Measurements from ENCODE around the gene PRKN. TPM values are rescaled to one million over a fixed set of nuclear protein-coding genes. Genes with fewer than 3 reads are reported as not detected.

The PRKN gene
- total RNA-seq, 1 donor from 2014 or later = 5.1 TPM

DNA sequence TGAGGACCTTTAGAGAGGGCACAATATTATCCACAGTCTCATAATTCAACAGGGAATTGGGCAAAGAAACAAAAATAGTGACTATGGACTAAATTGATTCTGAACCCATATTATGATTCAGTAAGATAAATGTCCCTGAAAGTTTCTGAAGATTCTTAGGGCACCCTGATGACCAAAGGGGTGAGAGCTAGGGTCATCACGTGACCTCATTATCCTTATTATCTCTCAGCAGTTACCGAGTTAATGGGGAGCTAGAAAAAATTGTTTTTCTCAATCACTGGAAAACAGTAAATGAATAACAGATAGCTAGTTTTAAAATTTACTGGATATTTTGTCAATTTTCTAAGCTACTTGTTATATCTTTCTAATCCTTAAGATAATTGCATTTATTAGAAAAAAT is 639.5 kb downstream of the PRKN start:
- H3K9me3 Mint-ChIP-seq (ENCODE audit: unreplicated experiment) = no peaks in the 10 kb centered on the region
- TF ChIP-seq, protein P1, sequence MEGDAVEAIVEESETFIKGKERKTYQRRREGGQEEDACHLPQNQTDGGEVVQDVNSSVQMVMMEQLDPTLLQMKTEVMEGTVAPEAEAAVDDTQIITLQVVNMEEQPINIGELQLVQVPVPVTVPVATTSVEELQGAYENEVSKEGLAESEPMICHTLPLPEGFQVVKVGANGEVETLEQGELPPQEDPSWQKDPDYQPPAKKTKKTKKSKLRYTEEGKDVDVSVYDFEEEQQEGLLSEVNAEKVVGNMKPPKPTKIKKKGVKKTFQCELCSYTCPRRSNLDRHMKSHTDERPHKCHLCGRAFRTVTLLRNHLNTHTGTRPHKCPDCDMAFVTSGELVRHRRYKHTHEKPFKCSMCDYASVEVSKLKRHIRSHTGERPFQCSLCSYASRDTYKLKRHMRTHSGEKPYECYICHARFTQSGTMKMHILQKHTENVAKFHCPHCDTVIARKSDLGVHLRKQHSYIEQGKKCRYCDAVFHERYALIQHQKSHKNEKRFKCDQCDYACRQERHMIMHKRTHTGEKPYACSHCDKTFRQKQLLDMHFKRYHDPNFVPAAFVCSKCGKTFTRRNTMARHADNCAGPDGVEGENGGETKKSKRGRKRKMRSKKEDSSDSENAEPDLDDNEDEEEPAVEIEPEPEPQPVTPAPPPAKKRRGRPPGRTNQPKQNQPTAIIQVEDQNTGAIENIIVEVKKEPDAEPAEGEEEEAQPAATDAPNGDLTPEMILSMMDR (IDR thresholded peaks at IDR 0.05; ENCODE audit: unreplicated experiment) = no peak
- no peak for DNase-seq (ENCODE audit: low spot score)
- H3K4me1 Mint-ChIP-seq (ENCODE audit: unreplicated experiment) = peaks cover 5% of the 10 kb centered on the region
- no peaks in the 10 kb centered on the region for H3K36me3 Mint-ChIP-seq (ENCODE audit: low read depth, unreplicated experiment)
- no peak overlapping the region for H3K27ac Mint-ChIP-seq (ENCODE audit: unreplicated experiment)
- H3K4me3 Mint-ChIP-seq (ENCODE audit: unreplicated experiment) = no peak overlapping the region
- H3K27me3 Mint-ChIP-seq (ENCODE audit: unreplicated experiment) = peaks cover 3% of the 10 kb centered on the region

DNA sequence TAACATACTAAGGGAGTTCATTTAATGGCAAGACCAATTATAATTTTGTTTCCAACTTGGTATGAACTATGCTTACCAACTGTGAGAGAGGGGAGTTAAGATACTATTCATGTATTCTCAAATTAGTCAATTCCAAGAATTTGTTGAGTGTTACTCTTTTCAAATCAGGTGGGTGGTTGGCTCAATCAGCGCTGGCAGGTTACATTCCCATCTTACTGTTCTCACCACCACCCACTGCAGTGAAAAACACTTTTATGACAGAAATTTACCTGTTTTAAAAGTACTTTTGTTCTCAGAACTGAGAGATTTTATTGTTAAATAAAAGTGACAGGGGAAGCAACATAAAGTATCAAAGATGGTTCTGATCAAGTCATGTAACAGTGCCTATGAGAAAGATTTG is 642.0 kb downstream of the PRKN start:
- Mint-ChIP-seq H3K4me3 (ENCODE audit: unreplicated experiment) (no peak overlapping the region), H3K36me3 (ENCODE audit: low read depth, unreplicated experiment) (no peaks in the 10 kb centered on the region), H3K4me1 (ENCODE audit: unreplicated experiment) (no peaks in the 10 kb centered on the region), H3K27ac (ENCODE audit: unreplicated experiment) (no peak overlapping the region), H3K27me3 (ENCODE audit: unreplicated experiment) (peaks cover 3% of the 10 kb centered on the region), H3K9me3 (ENCODE audit: unreplicated experiment) (no peaks in the 10 kb centered on the region)
- TF ChIP-seq, protein P1 (IDR thresholded peaks at IDR 0.05; ENCODE audit: unreplicated experiment) = no peak
- DNase-seq (ENCODE audit: low spot score) = no peak

DNA sequence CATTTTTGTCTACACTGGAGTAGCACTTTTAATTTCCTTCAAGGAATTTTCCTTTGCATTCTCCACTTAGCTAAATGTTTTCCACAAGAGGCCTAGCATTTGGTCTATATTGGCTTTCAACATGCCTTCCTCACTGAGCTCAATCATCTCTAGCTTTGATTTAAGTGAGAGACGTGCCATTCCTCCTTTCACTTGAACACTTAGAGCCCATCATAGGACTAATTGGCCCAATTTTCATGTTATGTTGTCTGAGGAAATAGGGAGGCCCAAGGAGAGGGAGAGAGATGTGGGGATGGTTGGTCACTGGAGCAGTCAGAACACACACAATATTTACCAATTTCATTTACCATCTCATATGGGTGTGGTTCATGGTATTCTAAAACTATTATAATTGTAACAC is 645.0 kb downstream of the PRKN start:
- no peak overlapping the region for H3K4me3 Mint-ChIP-seq (ENCODE audit: unreplicated experiment)
- no peaks in the 10 kb centered on the region for H3K36me3 Mint-ChIP-seq (ENCODE audit: low read depth, unreplicated experiment)
- H3K27ac Mint-ChIP-seq (ENCODE audit: unreplicated experiment) = no peak overlapping the region
- peaks cover under 1% of the 10 kb centered on the region for H3K27me3 Mint-ChIP-seq (ENCODE audit: unreplicated experiment)
- TF ChIP-seq, protein P1 (IDR thresholded peaks at IDR 0.05; ENCODE audit: unreplicated experiment) = no peak
- DNase-seq (ENCODE audit: low spot score) = no peak
- no peaks in the 10 kb centered on the region for H3K4me1 Mint-ChIP-seq (ENCODE audit: unreplicated experiment)
- no peaks in the 10 kb centered on the region for H3K9me3 Mint-ChIP-seq (ENCODE audit: unreplicated experiment)

DNA sequence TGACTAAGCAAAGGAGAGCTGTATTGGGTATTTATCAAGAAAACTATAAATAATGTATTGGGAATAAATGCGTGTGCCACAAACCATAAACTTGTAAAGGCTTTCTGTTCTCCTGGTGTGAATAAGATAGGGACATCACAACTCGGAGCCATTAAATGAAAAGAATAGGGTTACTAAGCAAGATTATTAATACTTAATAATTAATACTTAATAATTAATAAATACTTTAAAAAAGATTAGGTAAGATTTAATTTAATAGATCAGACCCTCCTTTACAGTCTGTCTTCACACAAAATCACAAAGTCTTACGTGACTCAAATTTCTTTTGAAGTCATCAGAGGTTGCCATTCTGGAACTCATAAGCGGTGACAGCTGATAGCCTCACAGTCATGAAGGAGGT is 648.9 kb downstream of the PRKN start:
- H3K4me3 Mint-ChIP-seq (ENCODE audit: unreplicated experiment) = no peak overlapping the region
- no peaks in the 10 kb centered on the region for H3K9me3 Mint-ChIP-seq (ENCODE audit: unreplicated experiment)
- H3K27ac Mint-ChIP-seq (ENCODE audit: unreplicated experiment) = no peak overlapping the region
- TF ChIP-seq, protein P1 (IDR thresholded peaks at IDR 0.05; ENCODE audit: unreplicated experiment) = no peak
- no peaks in the 10 kb centered on the region for H3K4me1 Mint-ChIP-seq (ENCODE audit: unreplicated experiment)
- no peaks in the 10 kb centered on the region for H3K27me3 Mint-ChIP-seq (ENCODE audit: unreplicated experiment)
- H3K36me3 Mint-ChIP-seq (ENCODE audit: low read depth, unreplicated experiment) = no peaks in the 10 kb centered on the region
- no peak for DNase-seq (ENCODE audit: low spot score)

DNA sequence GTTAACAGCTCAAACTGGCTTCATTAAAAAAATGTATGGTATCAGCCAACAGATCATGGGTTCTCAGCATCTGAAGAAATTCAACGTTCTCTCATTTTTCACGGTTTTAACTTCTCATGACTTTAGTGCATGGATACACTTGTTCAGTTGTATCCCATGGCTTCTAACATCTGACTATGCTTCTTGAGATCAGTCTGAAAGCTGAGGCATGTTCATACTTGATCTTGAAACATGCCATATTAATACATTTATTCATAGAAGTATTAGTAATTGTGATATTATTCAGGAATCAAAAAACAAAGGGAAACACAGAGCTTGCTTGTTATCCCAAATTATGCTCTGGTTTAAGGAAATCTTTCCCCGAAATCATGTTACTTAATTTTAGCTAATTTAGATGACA is 649.4 kb downstream of the PRKN start:
- no peak overlapping the region for H3K4me3 Mint-ChIP-seq (ENCODE audit: unreplicated experiment)
- no peaks in the 10 kb centered on the region for H3K9me3 Mint-ChIP-seq (ENCODE audit: unreplicated experiment)
- H3K36me3 Mint-ChIP-seq (ENCODE audit: low read depth, unreplicated experiment) = no peaks in the 10 kb centered on the region
- no peak for DNase-seq (ENCODE audit: low spot score)
- H3K27ac Mint-ChIP-seq (ENCODE audit: unreplicated experiment) = no peak overlapping the region
- no peaks in the 10 kb centered on the region for H3K4me1 Mint-ChIP-seq (ENCODE audit: unreplicated experiment)
- TF ChIP-seq, protein P1 (IDR thresholded peaks at IDR 0.05; ENCODE audit: unreplicated experiment) = no peak
- no peaks in the 10 kb centered on the region for H3K27me3 Mint-ChIP-seq (ENCODE audit: unreplicated experiment)
